ENCODE data around the gene ZNF816.

The ZNF816 gene

GRCh38 chr19:52957591-52957990 lies 5.1 kb downstream of the ZNF816 start:
- H3K27ac ChIP-seq (replicated peaks), result no peak overlapping the region

GRCh38 chr19:52956917-52957316 lies 5.8 kb downstream of the ZNF816 start:
- Histone ChIP-seq H3K27ac (replicated peaks) (no peak overlapping the region), H3K27me3 (ENCODE audit: insufficient read depth, poor library complexity, severe bottlenecking) (no peaks in the 10 kb centered on the region), H3K4me3 (replicated peaks; ENCODE audit: insufficient read depth, low read length) (no peak overlapping the region)
- DNase-seq (ENCODE audit: low read depth in 1 of 2, low spot score in 1 of 2), result no peak
- TF ChIP-seq POLR2AphosphoS5 (IDR thresholded peaks at IDR 0.05; ENCODE audit: low read depth) (no peak), GABPA (IDR thresholded peaks at IDR 0.05; ENCODE audit: low read depth) (no peak), CTCF (IDR thresholded peaks at IDR 0.05; ENCODE audit: insufficient read depth, low read length) (no peak), REST (IDR thresholded peaks at IDR 0.05; ENCODE audit: insufficient replicate concordance, low read depth) (no peak), SPI1 (IDR thresholded peaks at IDR 0.05; ENCODE audit: borderline replicate concordance, low read depth) (no peak)

More at GRCh38 chr19:52957591-52957990, 5.1 kb downstream of the ZNF816 start:
- no peaks in the 10 kb centered on the region for H3K27me3 ChIP-seq (ENCODE audit: insufficient read depth, poor library complexity, severe bottlenecking)
- no peak overlapping the region for H3K4me3 ChIP-seq (replicated peaks; ENCODE audit: insufficient read depth, low read length)
- TF ChIP-seq GABPA (IDR thresholded peaks at IDR 0.05; ENCODE audit: low read depth) (no peak), POLR2AphosphoS5 (IDR thresholded peaks at IDR 0.05; ENCODE audit: low read depth) (no peak), SPI1 (IDR thresholded peaks at IDR 0.05; ENCODE audit: borderline replicate concordance, low read depth) (no peak), REST (IDR thresholded peaks at IDR 0.05; ENCODE audit: insufficient replicate concordance, low read depth) (no peak), CTCF (IDR thresholded peaks at IDR 0.05; ENCODE audit: insufficient read depth, low read length) (no peak)
- DNase-seq (ENCODE audit: low read depth in 1 of 2, low spot score in 1 of 2), result no peak

- DNase-seq (ENCODE audit: low read depth in 1 of 2, low spot score in 1 of 2), result no peak
- no peak overlapping the region for H3K27ac ChIP-seq (replicated peaks)
- TF ChIP-seq CTCF (IDR thresholded peaks at IDR 0.05; ENCODE audit: insufficient read depth, low read length), result no peak
- TF ChIP-seq POLR2AphosphoS5 (IDR thresholded peaks at IDR 0.05; ENCODE audit: low read depth), result no peak
- TF ChIP-seq REST (IDR thresholded peaks at IDR 0.05; ENCODE audit: insufficient replicate concordance, low read depth), result no peak
- TF ChIP-seq SPI1 (IDR thresholded peaks at IDR 0.05; ENCODE audit: borderline replicate concordance, low read depth), result no peak
- H3K4me3 ChIP-seq (replicated peaks; ENCODE audit: insufficient read depth, low read length), result no peak overlapping the region
- H3K27me3 ChIP-seq (ENCODE audit: insufficient read depth, poor library complexity, severe bottlenecking), result no peaks in the 10 kb centered on the region
These were observed 13.3 kb downstream of the ZNF816 start for GRCh38 chr19:52949422-52949821.
